G401.6 (cell line): Measurements from ENCODE around the gene ARHGEF6.

ENCODE experiments used
- FAIRE-seq: peaks from 2 replicates; lab custom pipeline; 2012; peaks lifted over from hg19 to GRCh38; lab: Jason Lieb, UNC

Gene ARHGEF6

GRCh38 chrX:136646602-136647239 lies 134.0 kb downstream of the ARHGEF6 start:
- no peak for FAIRE-seq

DNA sequence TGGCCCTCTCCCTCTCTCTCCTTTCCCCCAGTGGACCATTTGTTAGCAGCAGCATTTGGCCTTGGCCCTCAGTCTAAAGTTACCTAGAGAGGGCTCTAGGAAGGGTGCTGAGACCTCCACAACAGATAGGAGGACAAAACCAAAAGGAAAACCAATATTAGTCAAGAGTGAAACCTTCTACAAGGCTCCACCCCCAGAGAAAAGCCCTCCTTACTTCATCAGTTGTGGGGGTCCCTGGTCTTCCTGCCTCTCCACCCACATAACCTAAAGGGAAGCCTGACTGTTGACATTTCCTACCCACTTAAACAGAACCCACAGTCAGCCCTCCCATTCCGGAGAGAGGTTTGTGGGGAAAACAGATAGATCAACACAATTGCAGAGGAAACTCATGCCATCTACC lies 137.5 kb downstream of the ARHGEF6 start:
- no peak for FAIRE-seq

DNA sequence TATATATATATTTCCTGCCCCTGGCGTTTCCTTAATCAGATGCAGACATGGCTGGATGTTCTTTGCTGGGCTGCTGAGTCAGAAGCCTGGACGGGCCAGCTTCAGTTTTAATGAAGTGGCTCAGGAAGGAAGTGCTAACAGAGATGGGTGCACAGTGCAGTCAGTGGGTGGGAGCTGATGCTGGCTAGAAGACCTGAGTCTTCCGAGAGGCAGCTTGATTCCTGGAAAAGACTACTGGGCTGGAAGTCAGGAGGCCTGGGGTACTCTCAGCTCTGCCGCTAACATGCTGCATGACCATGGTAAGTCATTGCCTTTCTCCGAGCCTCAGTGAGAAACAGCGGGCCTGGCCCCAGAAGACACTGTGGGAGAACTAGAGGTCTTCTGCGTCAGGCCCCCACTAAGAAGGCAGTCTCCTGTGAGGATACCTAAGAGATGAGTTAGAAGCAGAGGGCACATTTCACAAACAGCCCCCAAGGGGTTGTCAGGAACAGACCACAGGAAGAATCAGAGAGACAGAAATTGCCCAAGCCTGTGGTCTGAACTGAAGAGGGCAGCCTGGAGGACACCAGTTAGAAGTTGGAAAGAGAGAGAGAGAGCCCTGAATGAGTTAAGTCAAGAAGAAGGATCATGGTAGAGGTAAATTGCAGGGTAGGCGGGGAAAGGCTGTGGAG lies 141.1 kb downstream of the ARHGEF6 start:
- FAIRE-seq: no peak

DNA sequence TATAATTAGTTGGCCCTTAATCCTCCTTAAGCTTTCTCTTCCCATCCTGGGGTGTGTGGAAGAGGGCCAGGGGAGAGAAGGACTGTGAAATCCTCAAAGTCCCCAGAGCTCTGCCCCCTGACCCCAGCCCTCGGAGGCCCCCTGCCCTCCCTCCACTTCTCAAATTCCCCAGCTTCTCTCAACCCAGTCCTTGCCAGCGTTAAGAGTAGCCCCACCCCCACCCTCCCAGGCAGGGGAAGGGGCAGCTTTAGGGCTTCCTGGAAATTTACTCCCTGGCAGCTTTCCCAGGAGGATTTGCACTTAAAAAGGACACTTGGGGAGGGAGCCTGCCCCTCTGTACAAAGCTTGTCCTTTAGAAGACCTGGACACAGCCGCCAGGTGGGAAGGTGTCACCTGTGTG lies 144.6 kb downstream of the ARHGEF6 start:
- FAIRE-seq: no peak

DNA sequence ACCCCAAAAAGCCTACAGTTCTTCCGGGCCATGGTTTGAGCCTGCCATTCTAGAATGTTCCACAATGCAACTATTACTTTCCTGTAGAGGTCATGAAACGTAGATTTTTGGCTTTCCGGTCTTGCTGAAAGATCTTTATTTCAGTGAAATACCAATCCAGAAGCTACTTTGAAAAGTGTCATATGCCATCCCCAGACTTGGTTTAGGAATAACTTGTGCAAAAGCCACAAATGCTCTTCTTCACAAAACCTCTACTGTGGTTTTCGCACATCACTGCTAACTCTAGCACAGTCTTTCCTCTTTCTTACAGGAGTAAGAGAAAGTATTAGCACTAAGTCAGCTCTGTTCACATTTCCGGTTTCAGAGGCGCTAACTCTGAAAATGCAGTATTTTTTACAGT lies 145.5 kb downstream of the ARHGEF6 start:
- FAIRE-seq: no peak

GRCh38 chrX:136630881-136631280 lies 149.9 kb downstream of the ARHGEF6 start:
- no peak for FAIRE-seq

- FAIRE-seq: no peak
Observed at GRCh38 chrX:136629084-136629750, 151.5 kb downstream of the ARHGEF6 start.

GRCh38 chrX:136627409-136627808 lies 153.3 kb downstream of the ARHGEF6 start:
- no peak for FAIRE-seq

GRCh38 chrX:136626891-136627290 lies 153.8 kb downstream of the ARHGEF6 start:
- no peak for FAIRE-seq

DNA sequence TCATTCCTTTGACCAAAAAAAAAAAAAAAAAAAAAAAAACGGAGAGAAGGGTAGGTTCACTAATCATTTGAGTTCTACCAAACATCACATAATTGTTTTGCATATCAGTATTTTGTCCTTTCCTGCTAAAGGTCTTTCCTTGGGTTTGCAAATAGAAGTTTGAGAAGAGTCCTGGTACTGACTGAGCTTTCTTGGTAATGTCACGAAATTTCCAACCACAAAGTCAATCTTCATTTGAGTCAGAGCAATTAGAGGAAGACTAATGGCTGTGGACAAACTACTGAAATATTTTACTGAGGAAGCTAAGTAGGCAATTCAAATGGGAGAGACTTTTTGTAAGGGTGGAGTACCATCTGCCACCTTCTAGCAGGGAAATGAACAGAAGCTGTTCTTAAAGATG lies 154.5 kb downstream of the ARHGEF6 start:
- no peak for FAIRE-seq

DNA sequence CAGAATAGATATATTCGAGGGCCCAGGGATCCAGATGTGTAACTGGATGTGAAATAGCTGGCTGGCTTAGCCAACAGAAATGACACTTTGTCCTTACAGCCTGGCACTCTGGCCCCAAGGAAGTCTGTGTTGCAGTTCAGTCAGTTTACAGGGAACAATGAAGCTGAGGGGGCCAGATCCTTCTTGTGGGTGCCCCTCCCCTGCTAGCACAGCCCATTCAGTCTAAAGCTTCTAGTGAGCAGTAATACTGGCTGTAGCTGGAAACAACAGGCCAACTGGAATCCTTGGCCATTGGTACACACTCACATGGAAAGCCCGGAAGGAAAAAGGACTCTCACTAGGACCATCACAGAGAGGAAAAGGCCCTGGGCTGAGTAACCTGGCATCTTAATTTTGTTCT lies 155.5 kb downstream of the ARHGEF6 start:
- FAIRE-seq: no peak

GRCh38 chrX:136623396-136623795 lies 157.3 kb downstream of the ARHGEF6 start:
- no peak for FAIRE-seq

GRCh38 chrX:136622568-136622967 lies 158.2 kb downstream of the ARHGEF6 start:
- no peak for FAIRE-seq

DNA sequence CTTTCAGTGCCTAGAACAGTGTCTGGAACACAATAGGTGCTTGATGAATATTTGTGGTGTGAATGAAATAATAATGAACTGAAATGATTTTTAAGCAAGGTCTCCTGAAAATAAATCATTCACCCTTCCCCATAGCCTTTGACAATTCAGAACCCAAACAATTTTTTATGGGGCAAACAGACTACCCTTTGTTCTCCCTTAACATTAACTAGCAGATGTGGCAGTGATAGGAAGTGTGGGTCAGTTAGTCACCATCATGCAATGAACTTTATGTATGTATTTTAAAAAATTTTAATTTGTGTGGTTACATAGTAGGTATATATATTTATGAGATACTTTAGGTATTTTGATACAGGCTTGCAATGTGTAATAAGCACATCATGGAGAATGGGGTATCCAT lies 160.0 kb downstream of the ARHGEF6 start:
- FAIRE-seq: no peak

DNA sequence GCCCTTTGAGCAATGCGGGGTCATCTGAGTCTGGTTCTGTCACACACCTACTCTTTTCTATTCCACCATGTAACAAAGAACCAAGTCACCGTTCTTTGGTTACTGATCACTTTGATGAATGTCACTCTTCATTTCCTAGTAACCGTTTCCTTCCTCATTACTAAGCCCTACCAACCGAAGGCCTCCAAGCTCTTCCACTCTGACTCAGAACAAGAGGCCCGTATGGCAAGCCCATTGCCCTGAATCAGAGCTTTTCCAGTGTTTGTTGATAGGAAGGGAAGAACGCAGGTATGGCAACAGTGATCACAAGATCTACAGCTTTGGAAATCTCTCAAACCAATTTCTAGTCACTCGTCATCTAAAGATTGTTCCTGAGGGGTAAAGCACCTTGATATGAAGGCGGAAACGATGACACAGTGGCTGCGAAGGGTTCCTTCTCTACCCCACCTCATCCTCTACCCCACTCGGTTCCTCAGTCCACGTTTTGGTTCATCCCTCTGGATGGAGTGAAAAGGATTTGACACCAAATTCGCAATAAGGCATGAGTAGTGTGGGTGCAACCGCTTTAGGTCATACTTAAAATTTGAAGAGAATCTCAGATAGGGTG lies 160.7 kb downstream of the ARHGEF6 start:
- FAIRE-seq: no peak

GRCh38 chrX:136616987-136617685 lies 163.6 kb downstream of the ARHGEF6 start:
- no peak for FAIRE-seq
